Measurements from ENCODE around the gene SCGB1D2. TPM values are rescaled to one million over a fixed set of nuclear protein-coding genes. Genes with fewer than 3 reads are reported as not detected.

The SCGB1D2 gene
- total and polyA plus RNA-seq, 9 of the 15 experiments (the other 6 are each of a cell fraction or from before 2014, with no cell fraction given): not detected

DNA sequence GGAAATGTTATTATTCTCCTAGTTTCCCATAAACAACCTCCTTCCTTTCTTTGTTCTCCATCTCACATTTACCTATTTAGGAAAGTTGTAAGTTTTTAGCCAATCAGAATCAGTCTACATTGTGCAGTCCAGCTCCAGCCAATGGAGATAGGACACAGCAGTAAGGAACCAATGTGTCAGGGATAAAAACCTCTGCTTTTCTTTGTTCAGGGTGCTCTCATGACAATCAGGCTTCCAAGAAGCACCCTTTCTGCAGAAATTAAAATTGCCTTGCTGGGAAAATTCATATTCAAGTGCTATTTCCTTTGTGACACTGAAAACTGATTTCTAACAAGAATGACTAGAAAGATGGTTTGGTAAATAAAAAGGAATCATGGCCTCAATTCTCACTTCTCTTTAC lies 18.9 kb upstream of the SCGB1D2 start (continued):
- TF ChIP-seq, protein P1, sequence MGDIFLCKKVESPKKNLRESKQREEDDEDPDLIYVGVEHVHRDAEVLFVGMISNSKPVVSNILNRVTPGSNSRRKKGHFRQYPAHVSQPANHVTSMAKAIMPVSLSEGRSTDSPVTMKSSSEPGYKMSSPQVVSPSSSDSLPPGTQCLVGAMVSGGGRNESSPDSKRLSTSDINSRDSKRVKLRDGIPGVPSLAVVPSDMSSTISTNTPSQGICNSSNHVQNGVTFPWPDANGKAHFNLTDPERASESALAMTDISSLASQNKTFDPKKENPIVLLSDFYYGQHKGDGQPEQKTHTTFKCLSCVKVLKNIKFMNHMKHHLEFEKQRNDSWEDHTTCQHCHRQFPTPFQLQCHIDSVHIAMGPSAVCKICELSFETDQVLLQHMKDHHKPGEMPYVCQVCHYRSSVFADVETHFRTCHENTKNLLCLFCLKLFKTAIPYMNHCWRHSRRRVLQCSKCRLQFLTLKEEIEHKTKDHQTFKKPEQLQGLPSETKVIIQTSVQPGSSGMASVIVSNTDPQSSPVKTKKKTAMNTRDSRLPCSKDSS (IDR thresholded peaks at IDR 0.05; ENCODE audit: low read depth, partially characterized antibody): peak; percentile 96
- TF ChIP-seq HCFC1 (IDR thresholded peaks at IDR 0.05; ENCODE audit: low read depth, low read length) (no peak), SMC3 (conservative IDR thresholded peaks at IDR 0.05; ENCODE audit: insufficient read depth, low read depth, low read length) (no peak), CBX2 (IDR thresholded peaks at IDR 0.05; ENCODE audit: insufficient read depth, low read length, poor library complexity, severe bottlenecking) (no peak), HDAC1 (IDR thresholded peaks at IDR 0.05) (no peak), EGR1 (conservative IDR thresholded peaks at IDR 0.05) (no peak), SP2 (IDR thresholded peaks at IDR 0.05; ENCODE audit: extremely low read depth, low read depth, low read length, poor library complexity, severe bottlenecking) (no peak), GABPA (tag; conservative IDR thresholded peaks at IDR 0.05; ENCODE audit: low read depth) (no peak), CBX5 (IDR thresholded peaks at IDR 0.05; ENCODE audit: borderline replicate concordance, low read depth) (peak; percentile 88; the same call in 1 of the 2 replicates), NBN (IDR thresholded peaks at IDR 0.05; ENCODE audit: low read depth) (no peak), BRCA1 (IDR thresholded peaks at IDR 0.05) (no peak), BRCA1 (CRISPR knock-in tag; IDR thresholded peaks at IDR 0.05) (no peak), EZH2 (IDR thresholded peaks at IDR 0.05; ENCODE audit: borderline replicate concordance, low read depth, low read length) (no peak), FIP1L1 (IDR thresholded peaks at IDR 0.05; ENCODE audit: low read depth, low read length, poor library complexity, severe bottlenecking) (no peak), ETS1 (conservative IDR thresholded peaks at IDR 0.05; ENCODE audit: control insufficient read depth, low read depth, low read length) (no peak), ZNF561 (CRISPR knock-in tag; conservative IDR thresholded peaks at IDR 0.05) (peak; percentile 82; the same call in 1 of the 2 replicates), TRIM28 (IDR thresholded peaks at IDR 0.05) (peak; percentile 84), SNIP1 (IDR thresholded peaks at IDR 0.05; ENCODE audit: low read depth) (no peak), NCOA6 (IDR thresholded peaks at IDR 0.05) (no peak), SAP30 (IDR thresholded peaks at IDR 0.05; ENCODE audit: borderline replicate concordance, insufficient read depth, low read depth, low read length, poor library complexity, severe bottlenecking) (no peak), EP400 (IDR thresholded peaks at IDR 0.05) (no peak)
- TF ChIP-seq, protein P2, sequence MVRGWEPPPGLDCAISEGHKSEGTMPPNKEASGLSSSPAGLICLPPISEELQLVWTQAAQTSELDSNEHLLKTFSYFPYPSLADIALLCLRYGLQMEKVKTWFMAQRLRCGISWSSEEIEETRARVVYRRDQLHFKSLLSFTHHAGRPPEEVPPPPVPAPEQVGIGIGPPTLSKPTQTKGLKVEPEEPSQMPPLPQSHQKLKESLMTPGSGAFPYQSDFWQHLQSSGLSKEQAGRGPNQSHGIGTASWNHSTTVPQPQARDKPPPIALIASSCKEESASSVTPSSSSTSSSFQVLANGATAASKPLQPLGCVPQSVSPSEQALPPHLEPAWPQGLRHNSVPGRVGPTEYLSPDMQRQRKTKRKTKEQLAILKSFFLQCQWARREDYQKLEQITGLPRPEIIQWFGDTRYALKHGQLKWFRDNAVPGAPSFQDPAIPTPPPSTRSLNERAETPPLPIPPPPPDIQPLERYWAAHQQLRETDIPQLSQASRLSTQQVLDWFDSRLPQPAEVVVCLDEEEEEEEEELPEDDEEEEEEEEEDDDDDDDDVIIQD (CRISPR knock-in tag; IDR thresholded peaks at IDR 0.05): no peak
- TF ChIP-seq, protein P3, sequence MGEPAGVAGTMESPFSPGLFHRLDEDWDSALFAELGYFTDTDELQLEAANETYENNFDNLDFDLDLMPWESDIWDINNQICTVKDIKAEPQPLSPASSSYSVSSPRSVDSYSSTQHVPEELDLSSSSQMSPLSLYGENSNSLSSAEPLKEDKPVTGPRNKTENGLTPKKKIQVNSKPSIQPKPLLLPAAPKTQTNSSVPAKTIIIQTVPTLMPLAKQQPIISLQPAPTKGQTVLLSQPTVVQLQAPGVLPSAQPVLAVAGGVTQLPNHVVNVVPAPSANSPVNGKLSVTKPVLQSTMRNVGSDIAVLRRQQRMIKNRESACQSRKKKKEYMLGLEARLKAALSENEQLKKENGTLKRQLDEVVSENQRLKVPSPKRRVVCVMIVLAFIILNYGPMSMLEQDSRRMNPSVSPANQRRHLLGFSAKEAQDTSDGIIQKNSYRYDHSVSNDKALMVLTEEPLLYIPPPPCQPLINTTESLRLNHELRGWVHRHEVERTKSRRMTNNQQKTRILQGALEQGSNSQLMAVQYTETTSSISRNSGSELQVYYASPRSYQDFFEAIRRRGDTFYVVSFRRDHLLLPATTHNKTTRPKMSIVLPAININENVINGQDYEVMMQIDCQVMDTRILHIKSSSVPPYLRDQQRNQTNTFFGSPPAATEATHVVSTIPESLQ (CRISPR knock-in tag; IDR thresholded peaks at IDR 0.05): no peak

Measured in K562 (cell line).